Adrenal gland (tissue), 12 donors: Measurements from ENCODE around the gene STXBP4. TPM values are rescaled to one million over a fixed set of nuclear protein-coding genes. Genes with fewer than 3 reads are reported as not detected.
A peak's percentile ranks its signal among the peaks of the same experiment; 100 is the strongest.

Experiments
- DNase-seq, 7 donors: peaks; one replicate each; pipeline ENCODE4 v3.0.0-alpha.2; 2019 to 2020
- H3K27ac ChIP-seq, 5 donors: fragments of 200-600 bp; sonication (generic) in 4 of 5; 1 replicate in 3 of 5; 2 replicates in 2 of 5; pipeline versions ENCODE4 v1.5.1 to v1.8.0; 2016 to 2020; ENCODE audit warnings: mild to moderate bottlenecking in 1 of 5
- H3K27me3 ChIP-seq: fragments of 200-600 bp; 2 replicates; pipeline ENCODE4 v1.8.0; 2021
- H3K36me3 ChIP-seq, 2 donors: fragments of 200-600 bp; replicated peaks in 1 of 2; 1 replicate in 1 of 2; 2 replicates in 1 of 2; pipeline versions ENCODE4 v1.5.1 to v1.8.0; 2018 to 2022
- H3K4me1 ChIP-seq, 2 donors: fragments of 200-600 bp; replicated peaks in 1 of 2; 1 replicate in 1 of 2; 2 replicates in 1 of 2; pipeline versions ENCODE4 v1.5.1 to v1.8.0; 2018 to 2021
- H3K4me3 ChIP-seq, 4 donors: fragments of 200-600 bp; sonication (generic) in 3 of 4; one replicate each; pipeline ENCODE4 v1.5.1; 2016 to 2018
- H3K9me3 ChIP-seq, 3 donors: fragments of 200-600 bp; sonication (generic) in 1 of 3; replicated peaks in 1 of 3; 1 replicate in 2 of 3; 2 replicates in 1 of 3; pipeline versions ENCODE4 v1.5.1 to v1.8.0; 2016 to 2021
- CTCF ChIP-seq, 6 experiments: fragments of 450-650 bp in 4 of 6; fragments of 200-600 bp in 2 of 6; sonication (generic) in 1 of 6; IDR thresholded peaks; 1 replicate in 5 of 6; 2 replicates in 1 of 6; pipeline versions ENCODE4 v1.5.1 to v1.8.0; 2016 to 2021; ENCODE audit warnings: antibody characterized with exemption in 6 of 6, mild to moderate bottlenecking in 2 of 6, moderate library complexity in 1 of 6
- POLR2A ChIP-seq, 2 donors: fragments of 450-650 bp; IDR thresholded peaks; one replicate each; pipeline ENCODE4 v1.6.1; 2017; ENCODE audit warnings: antibody characterized with exemption in 2 of 2, mild to moderate bottlenecking in 2 of 2, moderate library complexity in 1 of 2
- WGBS, 4 donors: extraction: QIAGEN DNeasy Blood & Tissue Kit in 2 of 4; methylation state at CpG; one replicate each; pipeline versions ENCODE4 v1.1.5 to v1.1.7; 2013 to 2017; 5-methylcytosine and 5-hydroxymethylcytosine counted together
- intact Hi-C, 2 donors: fragments of 100-400 bp; cut with DNase I; formaldehyde crosslinking; loops; one replicate each; pipeline versions ENCODE4 v1.14.1 to v1.15.0; 2022 to 2023
- polyA plus RNA-seq, 3 donors: library from polyadenylated mRNA; stranded (reverse); fragments of 200-250 nt in 2 of 3; fragments of 350-450 nt in 1 of 3; fragmentation: Illumina TruSeq in 1 of 3; extraction: RNeasy Lipid Tissue Mini Kit (QIAGEN cat#74804) in 1 of 3; gene quantifications; one replicate each; pipeline ENCODE4 v1.2.3, GENCODE V29; 2013 to 2014
- total RNA-seq, 9 donors: library from RNA; depleted of rRNA in 4 of 9; stranded (reverse); fragments of >200 nt in 4 of 9; fragments of 120-200 nt in 1 of 9; fragmentation: NEBNext Ultra II Directional in 1 of 9; extraction: Animal tissue kit (Norgen Biotek cat#: 25700) in 1 of 9; gene quantifications; one replicate each; pipeline versions ENCODE4 v1.1.0 to v1.2.4, GENCODE V29; 2013 to 2023
- donor health status: healthy with polysubstance abuse.
- donor health status: Bipolar disorder and iron deficiency.
- donor health status: DM: yes; HTN: yes; CAD: no.
- donor health status: DM: no; HTN: no; CAD: no.
- donor health status: DM: no; HTN: no; CAD: no.
- donor health status: DM: yes; HTN: yes; CAD: no.

The STXBP4 gene
- total and polyA plus RNA-seq, 12 donors = 0.81 to 50.7 (median 11.6) TPM

DNA sequence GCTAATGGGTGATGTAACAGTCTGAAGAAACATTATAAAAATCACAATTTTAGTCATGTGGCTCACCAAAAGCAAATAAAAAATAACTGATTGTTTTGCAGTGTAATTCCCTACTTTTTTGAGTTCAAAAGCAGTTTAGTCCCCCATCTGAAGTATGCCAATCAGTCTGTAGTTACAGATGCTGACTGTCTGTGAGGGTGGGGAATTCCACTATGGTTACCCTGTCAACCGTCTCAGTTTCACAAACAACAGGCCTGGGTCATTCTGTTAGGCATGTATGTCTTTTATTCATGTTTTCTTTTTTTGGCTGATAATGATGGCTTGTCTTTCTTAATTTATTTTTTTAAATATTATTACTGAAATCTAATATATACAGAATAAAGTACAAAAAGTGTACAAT lies 69.3 kb downstream of the STXBP4 start:
- Histone ChIP-seq H3K4me3 (no peak overlapping the region), H3K36me3 (no peaks in the 10 kb centered on the region), H3K27ac (no peak overlapping the region), H3K9me3 (no peaks in the 10 kb centered on the region), H3K4me1 (no peaks in the 10 kb centered on the region), H3K27me3 (no peaks in the 10 kb centered on the region)
- TF ChIP-seq POLR2A (IDR thresholded peaks at IDR 0.05) (no peak), CTCF (IDR thresholded peaks at IDR 0.05) (no peak)
- intact Hi-C loops = no loop called here
- 2 to 61% (median 26%) methylated on average over 1 of the region's 1 CpG for WGBS, 4 donors
- DNase-seq = no peak

- WGBS, 4 donors = 94 to 98% (median 97%) methylated on average over 1 of the region's 1 CpG
- DNase-seq = no peak
- Histone ChIP-seq H3K27ac (no peak overlapping the region), H3K27me3 (no peaks in the 10 kb centered on the region), H3K36me3 (no peaks in the 10 kb centered on the region), H3K4me3 (no peak overlapping the region), H3K9me3 (no peaks in the 10 kb centered on the region), H3K4me1 (no peaks in the 10 kb centered on the region)
- intact Hi-C loops = no loop called here
- no peak for TF ChIP-seq CTCF (IDR thresholded peaks at IDR 0.05)
- no peak for TF ChIP-seq POLR2A (IDR thresholded peaks at IDR 0.05)
Observed at GRCh38 chr17:55038291-55038690, 69.7 kb downstream of the STXBP4 start.

DNA sequence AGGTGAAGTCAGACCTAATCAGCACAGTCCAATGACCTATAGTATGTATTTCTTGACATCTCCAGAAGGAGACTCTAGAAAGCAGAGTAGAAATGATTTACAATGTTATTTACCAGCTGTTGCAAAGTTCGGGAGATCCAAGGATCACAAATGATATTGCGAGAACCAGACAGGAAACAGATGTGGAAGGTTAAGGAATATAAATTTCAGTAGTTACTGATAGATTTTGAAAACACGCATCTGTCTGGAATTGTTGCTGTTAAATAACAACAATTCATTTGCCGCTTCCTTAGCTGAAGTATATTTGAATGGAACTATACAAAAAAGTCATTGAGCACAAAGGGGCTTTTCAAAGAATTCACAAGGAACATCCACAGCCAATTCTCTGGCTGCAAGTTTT lies 72.0 kb downstream of the STXBP4 start:
- 52 to 65% (median 64%) methylated on average over 4 of the region's 4 CpGs for WGBS, 4 donors
- no peaks in the 10 kb centered on the region for H3K4me1 ChIP-seq
- H3K27me3 ChIP-seq = no peaks in the 10 kb centered on the region
- no peak overlapping the region for H3K27ac ChIP-seq
- H3K36me3 ChIP-seq = no peaks in the 10 kb centered on the region
- H3K4me3 ChIP-seq = no peak overlapping the region
- intact Hi-C loops = no loop called here
- H3K9me3 ChIP-seq = no peaks in the 10 kb centered on the region
- DNase-seq = no peak
- TF ChIP-seq CTCF (IDR thresholded peaks at IDR 0.05) = no peak
- no peak for TF ChIP-seq POLR2A (IDR thresholded peaks at IDR 0.05)

- TF ChIP-seq POLR2A (IDR thresholded peaks at IDR 0.05) (no peak), CTCF (IDR thresholded peaks at IDR 0.05) (peak; percentile 26 to 64 (median 48))
- Histone ChIP-seq H3K36me3 (no peaks in the 10 kb centered on the region), H3K9me3 (peaks cover 0 to 8% (median 0%) of the 10 kb centered on the region in 3 donors), H3K4me1 (no peaks in the 10 kb centered on the region), H3K27ac (no peak overlapping the region), H3K4me3 (no peak overlapping the region), H3K27me3 (no peaks in the 10 kb centered on the region)
- WGBS, 4 donors = 83 to 100% (median 96%) methylated on average over 1 of the region's 1 CpG
- no peak for DNase-seq
- intact Hi-C loops = loop anchor here in 1 of 2 donors (10.0 kb wide), 2 partner anchors 181 to 291 kb away; no protein-coding TSS in a partner anchor
Observed at GRCh38 chr17:55053855-55054254, 85.3 kb downstream of the STXBP4 start.
